Measurements from ENCODE around the gene TMEM106C.

DNA sequence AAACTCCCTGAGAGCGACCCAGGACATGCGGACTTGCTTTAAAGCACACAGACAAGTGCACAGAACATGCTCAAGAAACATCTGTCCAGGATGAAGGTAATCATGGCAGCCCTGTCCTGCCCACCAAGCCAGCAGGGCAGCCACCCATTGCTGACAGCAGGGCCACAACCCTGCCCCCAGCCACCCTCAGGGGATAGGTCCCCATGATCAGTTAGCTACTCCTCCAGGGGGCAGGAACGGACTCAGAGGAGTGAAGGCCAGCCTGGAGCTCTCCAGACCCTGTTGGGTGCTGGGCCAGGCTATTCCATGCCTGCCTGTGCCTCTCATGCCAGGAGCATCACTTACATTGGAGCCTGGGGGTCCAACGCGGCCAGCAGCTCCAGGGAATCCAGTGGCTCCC lies 15.8 kb downstream of the TMEM106C start:
- TF ChIP-seq POLR2A (IDR thresholded peaks at IDR 0.05) = no peak
- TF ChIP-seq, protein P1, sequence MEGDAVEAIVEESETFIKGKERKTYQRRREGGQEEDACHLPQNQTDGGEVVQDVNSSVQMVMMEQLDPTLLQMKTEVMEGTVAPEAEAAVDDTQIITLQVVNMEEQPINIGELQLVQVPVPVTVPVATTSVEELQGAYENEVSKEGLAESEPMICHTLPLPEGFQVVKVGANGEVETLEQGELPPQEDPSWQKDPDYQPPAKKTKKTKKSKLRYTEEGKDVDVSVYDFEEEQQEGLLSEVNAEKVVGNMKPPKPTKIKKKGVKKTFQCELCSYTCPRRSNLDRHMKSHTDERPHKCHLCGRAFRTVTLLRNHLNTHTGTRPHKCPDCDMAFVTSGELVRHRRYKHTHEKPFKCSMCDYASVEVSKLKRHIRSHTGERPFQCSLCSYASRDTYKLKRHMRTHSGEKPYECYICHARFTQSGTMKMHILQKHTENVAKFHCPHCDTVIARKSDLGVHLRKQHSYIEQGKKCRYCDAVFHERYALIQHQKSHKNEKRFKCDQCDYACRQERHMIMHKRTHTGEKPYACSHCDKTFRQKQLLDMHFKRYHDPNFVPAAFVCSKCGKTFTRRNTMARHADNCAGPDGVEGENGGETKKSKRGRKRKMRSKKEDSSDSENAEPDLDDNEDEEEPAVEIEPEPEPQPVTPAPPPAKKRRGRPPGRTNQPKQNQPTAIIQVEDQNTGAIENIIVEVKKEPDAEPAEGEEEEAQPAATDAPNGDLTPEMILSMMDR (IDR thresholded peaks at IDR 0.05) = no peak

All from adrenal gland (tissue), 5 donors.